Measurements from ENCODE around the gene ADGRD1.
"Not testable (repeated sequence)": the region's sequence is repeated elsewhere in the genome, so short reads cannot be mapped to it uniquely, and the experiment has no call there.

- TF ChIP-seq POLR2A (IDR thresholded peaks at IDR 0.05); CTCF (IDR thresholded peaks at IDR 0.05); POLR2AphosphoS5 (IDR thresholded peaks at IDR 0.05); EP300 (IDR thresholded peaks at IDR 0.05; ENCODE audit: low read depth): not testable (repeated sequence)
These were observed 165.6 kb downstream of the ADGRD1 start for GRCh38 chr12:131119345-131119744.
